GM19324 (cell line): ENCODE results near the gene LTBP2.

Experiments used
- ATAC-seq: cut with Tn5 transposase; IDR thresholded peaks from one replicate; pipeline ENCODE4 v1.9.1; 2021; ENCODE audit warnings: mild to moderate bottlenecking, moderate library complexity; ENCODE audit not compliant: unreplicated experiment, low FRiP score

Gene LTBP2

DNA sequence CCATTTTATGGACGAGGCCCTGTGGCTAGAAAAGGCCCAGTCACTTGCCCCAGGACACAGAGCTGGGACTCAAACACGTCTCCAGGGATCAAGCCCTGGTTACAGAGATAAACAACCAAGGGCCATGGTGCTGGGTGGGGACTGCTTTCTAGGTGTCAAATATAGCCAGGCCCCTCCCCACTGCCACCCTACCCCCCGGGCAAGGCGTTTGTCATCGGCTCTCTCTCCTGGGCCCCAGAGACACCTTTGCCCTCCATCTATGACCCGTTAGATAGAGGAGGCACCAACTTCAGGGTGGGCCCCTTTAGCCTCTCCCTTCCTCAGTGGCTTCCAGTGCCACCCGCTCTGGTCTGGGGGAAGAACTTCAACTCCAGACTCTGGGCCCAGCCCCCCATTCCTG, 18.0 kb downstream of the LTBP2 start:
- no peak for ATAC-seq

DNA sequence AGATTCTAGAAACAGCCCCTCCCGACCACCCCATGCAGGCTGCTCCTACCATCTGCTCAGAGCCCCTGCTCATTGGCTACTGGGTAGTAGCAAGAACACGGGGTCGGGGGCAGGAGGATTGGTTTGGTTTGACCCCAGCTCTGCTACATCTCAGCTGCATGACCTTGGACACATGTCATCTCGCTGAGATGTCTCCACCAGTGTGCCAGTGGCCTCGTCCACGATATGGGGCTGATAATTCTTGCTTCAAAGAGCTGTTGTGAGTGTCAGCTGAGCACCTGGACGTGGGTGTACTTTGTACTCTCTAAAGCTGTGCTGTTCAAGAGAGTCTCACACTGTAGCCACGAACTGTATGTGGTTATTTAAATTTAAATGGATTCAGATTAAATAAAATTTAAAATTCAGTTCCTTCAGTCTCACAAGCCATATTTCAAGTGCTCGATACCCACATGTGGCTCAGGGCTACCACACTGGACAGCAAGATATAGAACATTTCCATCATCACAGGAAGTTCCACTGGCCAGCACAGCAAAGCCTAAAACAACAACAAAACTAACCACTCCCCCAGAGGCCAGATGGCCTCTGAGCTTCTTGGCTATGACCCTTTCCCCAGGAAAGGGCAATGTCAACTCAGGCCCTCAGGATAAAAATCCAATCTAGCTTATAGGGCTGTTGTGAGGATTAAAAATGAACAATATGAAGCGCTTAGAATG, 18.6 kb downstream of the LTBP2 start:
- ATAC-seq, result no peak

DNA sequence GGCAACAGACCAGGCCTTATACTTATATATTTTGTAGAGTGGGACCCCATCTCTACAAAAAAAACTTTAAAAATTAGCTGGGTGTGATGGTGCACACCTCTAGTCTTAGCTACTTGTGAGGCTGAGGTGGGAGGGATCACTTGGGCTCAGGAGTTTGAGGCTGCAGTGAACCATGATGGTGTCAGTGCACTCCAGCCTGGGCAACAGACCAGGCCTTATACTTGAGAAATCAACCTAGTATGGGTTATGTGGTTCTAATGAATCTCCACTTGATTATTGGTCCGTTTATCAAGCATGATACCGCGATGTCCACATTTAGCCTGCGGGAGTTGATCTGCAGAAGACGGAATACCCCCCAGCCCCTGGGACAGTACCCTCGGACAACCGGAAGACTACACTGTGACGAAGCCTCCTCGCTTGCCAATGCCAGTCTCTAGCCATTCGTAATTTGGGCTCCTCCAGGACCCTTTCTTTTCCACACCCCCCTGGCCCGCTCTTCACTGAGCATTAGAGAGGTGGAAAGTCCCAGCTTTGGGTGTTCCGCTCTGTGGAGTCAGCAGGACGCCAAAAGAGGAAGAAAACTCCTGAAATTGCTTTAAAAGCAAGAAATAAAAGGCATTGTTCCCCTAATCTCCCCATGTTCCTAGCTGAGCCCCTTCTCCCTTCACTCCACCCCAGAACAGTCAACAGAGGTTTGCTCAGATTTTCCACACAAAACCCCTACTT, 19.4 kb downstream of the LTBP2 start:
- ATAC-seq, result no peak

DNA sequence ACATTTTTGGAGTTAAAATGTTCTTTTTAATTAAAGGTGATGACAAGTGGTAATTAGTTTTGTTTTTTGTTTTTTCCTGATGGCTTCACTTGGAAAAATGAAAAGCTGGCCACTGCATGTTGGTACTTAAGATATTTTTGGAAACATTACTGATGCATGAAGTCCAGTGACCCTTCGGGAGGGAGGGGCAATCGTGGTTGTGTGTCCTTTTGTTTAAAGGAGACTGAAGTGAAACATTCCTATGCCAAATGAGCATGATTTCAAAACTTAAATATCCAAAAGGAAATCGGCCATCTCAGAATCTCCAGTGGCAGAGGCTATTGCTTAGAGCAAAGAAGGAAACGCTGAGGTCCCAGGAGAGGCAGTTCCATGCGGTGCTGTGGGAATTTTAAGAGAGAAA, 20.1 kb downstream of the LTBP2 start:
- no peak for ATAC-seq

DNA sequence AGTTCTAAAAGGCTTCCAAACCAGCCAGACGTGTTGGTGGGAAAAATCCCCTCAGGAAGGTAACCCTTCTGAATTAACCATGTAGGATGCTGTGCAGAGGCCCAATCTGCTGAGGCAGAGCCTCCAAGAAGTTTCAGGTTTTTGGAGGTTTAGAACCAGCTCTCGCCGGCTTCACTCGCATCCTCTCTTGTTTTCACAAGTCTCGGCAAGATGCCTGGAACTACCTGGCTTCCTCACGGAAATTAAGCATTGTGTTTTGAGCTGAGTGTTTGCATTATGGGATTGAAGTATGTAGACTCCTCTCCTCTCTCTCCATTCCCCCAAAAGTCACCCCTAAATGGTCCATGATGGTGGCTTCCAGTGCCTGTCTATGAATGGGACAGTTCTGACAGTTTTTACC, 20.6 kb downstream of the LTBP2 start:
- ATAC-seq, result no peak

DNA sequence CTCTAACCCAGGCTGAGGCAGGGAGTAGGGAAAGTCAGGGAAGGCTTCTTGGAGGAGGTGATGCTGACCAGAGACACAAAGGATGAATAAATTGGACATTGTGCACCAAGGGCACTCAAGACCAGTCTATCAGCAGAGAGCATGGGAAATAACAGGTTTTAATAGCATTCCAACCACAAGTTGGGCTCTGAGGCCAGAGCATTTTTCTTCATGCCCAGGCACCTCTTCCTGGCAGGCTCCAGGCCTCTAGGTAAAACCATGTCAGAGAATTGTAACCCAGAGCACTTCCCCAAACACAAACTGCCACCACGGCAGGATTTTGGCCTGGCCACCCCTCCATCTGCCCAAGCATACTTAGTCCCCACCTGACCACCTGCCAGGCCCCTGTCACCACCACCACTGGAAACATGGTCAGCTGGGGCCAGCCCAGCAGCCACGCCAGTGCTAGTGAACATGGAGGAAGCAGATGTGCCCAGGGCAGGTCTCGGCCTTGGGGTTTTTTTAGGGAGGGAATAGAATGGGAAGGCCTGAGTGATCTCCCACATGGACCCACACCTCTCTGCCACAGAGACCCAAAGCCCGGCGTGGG, 22.7 kb downstream of the LTBP2 start:
- ATAC-seq, result no peak

DNA sequence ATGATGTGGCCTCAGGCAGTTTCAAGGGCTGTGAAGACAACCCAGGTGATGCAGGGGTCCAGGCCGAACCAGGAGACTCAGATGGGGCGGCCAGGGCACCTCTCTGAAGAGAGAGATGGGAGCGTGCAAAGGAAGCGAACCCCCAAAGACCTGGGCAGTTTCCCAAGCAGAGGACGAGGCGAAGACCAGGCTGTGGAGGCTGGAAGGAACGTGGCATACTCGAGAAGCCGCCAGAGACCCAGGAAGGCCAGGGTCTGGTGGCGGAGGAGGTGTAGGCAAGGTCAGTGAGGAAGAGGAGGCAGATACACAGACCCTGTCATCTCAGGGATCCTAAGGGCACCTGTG, 24.7 kb downstream of the LTBP2 start:
- ATAC-seq, result no peak

DNA sequence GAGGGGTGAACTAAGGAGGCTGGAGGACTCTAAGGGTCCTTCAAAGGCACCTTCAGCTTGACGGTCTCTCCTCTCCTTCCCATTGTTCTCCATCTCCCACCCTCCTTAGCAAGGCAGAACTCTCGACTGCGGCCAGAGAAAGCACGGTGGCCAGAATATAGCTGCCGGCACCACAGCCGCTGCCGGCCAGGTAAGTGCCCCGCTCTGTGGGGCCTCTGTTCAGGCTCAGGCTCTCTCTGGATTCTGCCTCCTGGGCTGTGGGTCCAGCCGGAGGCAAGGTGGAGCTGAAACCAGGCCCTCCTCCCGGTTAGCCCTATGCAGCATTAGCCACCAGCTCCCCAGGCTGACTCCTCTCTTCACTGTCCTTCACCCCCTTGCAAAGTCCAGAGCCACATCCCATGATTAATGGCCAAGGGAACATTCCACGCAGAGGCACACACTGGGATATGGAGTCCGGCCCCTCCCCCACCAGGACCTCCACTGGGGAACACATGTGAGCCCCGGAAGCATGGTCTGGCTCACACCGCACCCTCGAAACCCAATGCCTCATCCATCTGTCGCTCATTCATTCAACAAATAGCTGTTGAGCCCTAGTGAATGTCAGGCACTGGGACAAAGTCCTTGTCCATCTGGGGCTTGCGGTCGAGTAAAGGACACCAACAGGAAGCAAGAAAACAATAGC, 25.2 kb downstream of the LTBP2 start:
- ATAC-seq, result no peak

DNA sequence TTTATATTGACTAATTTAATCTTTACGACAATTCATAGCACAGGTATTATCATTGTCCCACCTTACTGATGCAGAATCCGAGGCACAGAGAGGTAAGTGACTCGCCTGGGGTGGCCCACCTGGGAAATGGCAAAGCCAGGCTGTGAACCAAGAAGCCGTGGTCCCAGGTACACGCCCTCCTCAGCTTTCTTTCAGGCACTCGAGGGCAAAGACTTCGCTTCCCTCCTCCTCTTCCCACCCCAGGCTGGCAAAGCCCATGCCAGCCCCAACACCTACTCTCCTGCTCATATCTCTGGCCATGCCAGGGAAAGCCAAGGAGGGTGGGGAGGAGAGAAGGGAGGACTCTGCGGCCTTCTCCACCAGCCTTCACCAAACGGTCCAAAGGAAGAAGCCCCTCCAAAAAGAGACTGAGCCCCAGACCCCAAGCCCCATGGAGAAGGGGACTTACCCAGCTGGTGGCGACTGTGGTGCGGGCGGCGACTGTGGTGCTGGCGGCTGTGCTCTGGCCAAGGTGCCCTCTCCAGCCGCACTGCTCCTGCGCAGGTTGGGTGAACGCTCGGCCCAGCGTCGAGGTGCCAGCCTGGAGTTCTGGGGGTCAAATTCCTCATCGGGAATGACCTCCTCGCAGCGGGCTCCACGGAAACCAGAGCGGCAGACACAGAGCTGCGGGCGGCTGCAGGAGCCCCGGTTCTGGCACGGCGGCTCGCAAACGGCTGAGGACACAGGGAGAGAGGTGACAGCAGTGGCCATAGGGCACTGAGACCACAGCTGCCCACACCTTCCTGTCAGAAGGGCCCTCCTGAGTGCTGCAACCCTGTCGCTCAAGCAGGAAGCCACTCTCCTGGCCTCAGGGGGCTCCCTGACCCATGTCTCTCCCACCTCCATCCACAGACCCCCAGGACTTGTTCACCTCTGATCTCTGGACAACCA, 26.4 kb downstream of the LTBP2 start:
- ATAC-seq, result no peak

DNA sequence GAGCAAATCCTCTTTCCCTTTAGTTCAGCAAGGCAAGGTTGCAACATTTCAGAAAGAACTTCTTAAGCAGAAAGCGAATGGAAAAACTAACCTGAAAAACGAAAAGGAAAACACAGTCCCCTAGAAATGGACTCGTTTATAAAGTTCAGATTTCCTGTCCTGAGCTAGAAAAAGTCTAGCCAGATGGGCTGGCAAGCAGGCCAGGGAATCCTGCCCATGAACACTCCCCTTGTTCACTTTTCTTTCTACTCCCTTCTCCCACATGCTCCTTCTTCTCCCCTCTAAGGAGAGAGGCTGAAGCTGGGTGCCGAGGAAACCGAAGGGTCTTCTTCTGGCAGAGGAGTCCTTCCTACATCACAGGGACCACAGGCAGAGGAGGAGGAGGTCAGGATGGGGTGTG, 27.1 kb downstream of the LTBP2 start:
- ATAC-seq, result no peak

DNA sequence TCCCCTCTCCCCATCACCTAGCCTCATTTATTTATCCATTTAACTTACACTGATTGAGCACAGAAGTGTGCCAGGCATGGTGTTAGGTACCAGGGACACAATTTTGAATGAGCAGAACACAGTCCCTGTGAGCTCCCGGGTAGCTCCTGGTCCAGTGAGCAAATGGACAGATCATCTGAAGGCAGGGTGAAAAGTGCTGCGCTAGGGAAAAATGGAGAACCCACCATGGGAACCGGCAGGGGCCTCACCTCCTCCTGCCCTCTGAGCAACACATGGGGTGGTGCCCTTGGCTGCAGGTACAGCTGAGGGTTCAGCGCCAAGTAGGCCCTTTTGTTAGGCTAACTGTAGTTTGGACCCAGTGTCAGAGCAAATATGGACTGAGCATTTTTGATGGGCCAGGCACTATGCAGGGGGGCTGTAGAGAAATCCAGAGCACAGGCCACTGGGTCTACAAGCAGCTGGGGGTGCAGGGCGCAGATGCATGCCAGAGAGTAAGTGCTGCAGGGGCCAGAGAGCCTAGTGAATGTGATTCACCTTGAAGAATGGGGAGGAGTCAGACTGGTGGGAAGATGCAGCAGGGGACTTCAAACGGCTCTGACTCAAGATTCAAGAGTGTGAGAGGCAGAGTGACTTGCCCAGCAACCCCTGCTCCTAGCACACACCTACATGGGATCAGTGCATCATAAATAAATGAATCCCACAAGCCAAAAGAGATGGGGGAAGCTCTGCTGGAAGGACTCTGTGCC, 28.2 kb downstream of the LTBP2 start:
- ATAC-seq, result no peak

DNA sequence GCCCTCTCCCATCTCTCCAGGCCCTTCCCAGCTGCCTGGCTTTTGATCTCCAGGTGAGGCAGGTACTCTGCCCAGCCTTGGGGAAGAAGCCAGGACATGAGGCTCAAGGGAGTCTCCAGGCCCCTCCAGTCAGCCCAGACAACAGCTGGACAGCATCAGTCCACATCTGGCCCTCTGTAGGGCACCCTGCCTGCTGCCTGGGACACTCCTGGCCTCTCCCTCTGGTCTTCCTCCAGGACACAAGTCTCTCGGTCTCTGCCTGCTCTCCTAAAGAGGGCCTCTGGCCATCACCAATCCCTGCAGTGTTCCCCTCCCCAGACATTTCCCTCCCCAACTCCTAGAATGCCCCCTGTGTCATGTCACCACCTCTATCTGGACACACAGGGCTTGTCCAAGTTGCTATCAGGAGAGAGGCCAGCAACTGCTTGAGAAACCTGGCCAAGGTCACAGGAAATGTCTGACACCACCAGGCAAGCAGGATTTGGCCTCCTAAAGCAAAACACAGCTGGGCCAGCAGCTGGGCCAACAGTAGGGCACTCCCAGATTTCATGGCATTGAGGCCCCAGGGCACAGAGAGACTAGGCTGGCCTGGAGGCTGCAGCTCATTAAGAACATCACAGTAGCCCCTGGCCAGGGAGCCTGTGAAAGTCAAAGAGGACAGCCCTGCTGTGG, 29.0 kb downstream of the LTBP2 start:
- no peak for ATAC-seq

DNA sequence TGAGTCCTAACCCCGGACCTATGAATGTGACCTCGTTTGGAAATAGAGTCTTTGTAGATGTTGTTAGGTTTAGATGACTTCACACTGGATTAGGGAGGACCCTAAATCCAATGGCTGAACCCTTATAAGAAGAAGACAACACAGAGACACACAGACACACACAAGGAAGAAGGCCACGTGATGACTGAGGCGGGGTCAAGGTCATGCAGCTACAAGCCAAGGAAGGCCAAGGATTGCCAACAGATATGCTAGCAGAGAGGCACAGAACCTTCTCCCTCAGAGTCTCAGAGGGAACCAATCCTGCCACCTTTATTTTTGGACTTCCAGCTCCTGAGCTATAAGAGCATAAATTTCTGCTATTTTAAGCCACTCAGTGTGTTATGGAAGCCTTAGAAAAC, 31.8 kb downstream of the LTBP2 start:
- no peak for ATAC-seq

DNA sequence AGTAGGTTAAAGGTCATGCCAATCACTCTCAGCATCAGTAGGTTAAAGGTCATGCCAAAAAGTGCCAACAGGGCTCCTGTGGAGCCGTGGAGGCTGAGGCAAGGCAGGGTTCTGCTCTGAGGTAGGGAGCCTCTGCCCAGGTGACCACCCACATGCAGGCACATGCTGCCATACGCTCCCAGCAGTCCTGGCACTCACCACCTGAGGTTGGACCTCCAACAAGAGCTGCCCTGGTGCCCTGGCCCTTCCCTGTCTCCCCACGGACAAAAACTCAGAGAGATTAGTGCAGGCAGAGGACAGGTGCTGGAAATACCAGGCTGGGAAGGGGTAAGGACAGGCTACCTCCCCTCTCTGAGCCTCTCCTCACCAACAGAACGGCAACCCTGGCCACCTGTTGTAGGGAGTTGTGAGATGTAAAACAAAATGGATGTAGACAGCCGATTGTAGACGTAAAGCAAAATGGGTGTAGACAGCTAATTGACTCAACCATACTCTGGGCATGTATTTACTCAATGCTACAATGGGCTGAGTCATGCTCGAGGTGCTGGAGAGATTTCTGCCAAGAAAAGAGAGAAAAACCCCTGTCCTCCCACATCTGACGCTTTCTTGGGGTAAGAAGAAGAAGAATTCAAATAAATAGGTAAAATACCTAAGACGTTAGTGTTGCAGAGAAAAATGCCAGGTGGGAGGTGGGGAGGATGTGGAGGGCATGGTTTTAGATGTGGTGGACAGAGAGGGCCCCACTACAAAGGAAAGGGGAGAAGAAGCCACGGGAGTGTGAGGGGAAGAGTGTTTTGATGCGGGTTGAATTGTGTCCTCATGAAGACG, 32.4 kb downstream of the LTBP2 start:
- ATAC-seq, result no peak

DNA sequence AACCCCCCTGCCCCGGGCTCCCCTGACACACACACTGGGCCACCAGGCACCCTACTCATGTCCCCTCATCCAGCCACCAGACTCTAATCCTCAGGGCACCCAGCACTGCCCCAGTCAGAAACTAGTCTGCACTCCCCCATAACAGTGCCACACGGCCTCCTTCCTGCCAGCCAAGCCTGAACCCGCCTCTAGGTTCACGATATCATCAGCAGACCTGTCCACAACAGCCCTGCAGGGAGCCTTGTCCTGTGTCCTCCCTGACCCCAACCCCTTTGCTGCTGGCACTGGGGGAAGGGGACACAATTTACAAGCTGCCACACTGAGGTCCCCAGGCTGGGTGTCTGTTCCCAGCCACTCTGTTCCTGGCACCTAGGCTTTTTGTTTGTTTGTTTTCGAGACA, 33.6 kb downstream of the LTBP2 start:
- no peak for ATAC-seq

DNA sequence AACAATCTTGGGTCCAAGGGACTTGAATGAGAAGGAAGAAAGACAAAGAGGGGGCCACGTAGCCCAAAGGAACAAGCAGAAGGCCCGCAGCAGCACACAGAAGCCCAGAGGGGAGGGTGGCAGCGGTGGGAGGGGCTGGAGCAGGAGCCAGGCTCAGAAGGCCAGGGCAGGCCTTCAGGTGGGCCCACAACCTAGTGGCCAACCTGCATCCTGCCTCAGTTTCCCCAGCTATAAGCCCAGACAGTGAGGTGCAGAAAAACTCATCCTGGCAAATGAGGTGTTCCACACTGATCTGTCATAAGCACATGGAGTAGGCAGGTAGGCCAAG, 34.1 kb downstream of the LTBP2 start:
- no peak for ATAC-seq

DNA sequence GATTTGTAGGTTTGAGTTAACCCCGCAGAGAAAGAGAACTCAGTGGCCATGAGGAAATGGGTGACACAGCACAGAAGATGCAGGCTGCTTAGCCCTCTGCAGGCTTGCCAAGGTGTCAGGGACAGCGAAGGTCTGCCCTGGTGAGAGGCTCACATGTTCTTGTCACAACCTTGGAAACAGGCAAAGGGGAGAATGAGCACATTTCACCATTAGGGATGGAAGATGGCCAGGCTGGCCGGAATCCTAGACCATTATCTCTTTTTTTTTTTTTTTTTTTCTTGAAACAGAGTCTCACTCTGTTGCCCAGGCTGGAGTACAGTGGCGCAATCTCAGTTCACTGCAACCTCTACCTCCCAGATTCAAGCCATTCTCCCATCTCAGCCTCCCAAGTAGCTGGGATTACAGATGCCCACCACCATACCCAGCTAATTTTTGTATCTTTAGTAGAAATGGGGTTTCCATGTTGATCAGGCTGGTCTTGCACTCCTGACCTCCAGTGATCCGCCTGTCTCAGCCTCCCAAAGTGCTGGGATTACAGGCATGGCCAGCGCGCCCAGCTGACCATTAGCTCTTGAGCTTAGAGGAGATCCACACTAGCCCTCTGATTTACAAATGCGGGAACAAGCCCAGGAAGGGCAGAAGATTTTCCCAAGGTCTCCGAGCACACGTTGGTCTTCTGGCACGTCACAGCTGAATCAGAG, 34.6 kb downstream of the LTBP2 start:
- no peak for ATAC-seq

DNA sequence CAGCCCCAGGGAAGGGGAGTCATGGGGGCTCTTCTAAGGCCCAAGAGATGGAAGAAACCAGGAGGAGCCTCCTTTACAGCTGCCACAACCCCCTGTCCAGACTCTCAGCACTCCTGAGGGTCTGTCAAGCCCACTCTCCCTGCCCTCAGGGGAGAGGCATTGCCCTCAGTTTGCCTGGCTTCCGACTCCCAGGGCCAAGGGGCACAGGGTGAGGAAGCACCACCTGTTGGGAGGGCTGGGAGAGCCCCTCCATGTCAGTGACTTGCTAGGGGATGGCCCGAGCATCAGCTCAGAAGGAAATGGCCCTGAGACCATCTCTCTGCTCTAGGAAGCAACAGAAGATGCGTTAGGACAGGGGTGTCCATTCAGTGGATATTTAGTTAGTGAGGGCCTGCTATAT, 36.1 kb downstream of the LTBP2 start:
- no peak for ATAC-seq
